K562 (cell line): ENCODE measurements around the gene OBP2A. TPM values are rescaled to one million over a fixed set of nuclear protein-coding genes. Genes with fewer than 3 reads are reported as not detected.

Experiments
- BRCA1 ChIP-seq, 2 experiments: fragments of 450-650 bp in 1 of 2; sonication (generic) in 1 of 2; formaldehyde crosslinking in 1 of 2; IDR thresholded peaks; 2 replicates each; pipeline versions ENCODE4 v1.5.0 to v1.6.1; 2017 to 2020; ENCODE audit warnings: mild to moderate bottlenecking in 1 of 2, missing genetic modification reagents in 1 of 2
- CCNT2 ChIP-seq: IDR thresholded peaks from 2 replicates; pipeline ENCODE4 v1.6.1; 2011; ENCODE audit warnings: borderline replicate concordance, low read depth, mild to moderate bottlenecking, moderate library complexity, mixed read lengths, low read length; ENCODE audit not compliant: insufficient read length; ENCODE audit errors: extremely low read depth
- CHD1 ChIP-seq: fragments of 200-600 bp; sonication (generic); IDR thresholded peaks from one replicate; pipeline ENCODE4 v1.6.1; 2012; ENCODE audit warnings: mild to moderate bottlenecking, moderate library complexity, low read length, inconsistent platforms
- EP300 ChIP-seq: IDR thresholded peaks from 2 replicates; pipeline ENCODE4 v1.6.1; 2012; ENCODE audit warnings: low read length, improper control_type of control experiment
- HDAC8 ChIP-seq: fragments of 450-650 bp; IDR thresholded peaks from 2 replicates; pipeline ENCODE4 v1.6.1; 2016; ENCODE audit warnings: mild to moderate bottlenecking, missing genetic modification characterization, moderate library complexity, missing compliant biosample characterization
- HMGN3 ChIP-seq: IDR thresholded peaks from 2 replicates; pipeline ENCODE4 v1.6.1; 2011; ENCODE audit warnings: borderline replicate concordance, low read depth, mild to moderate bottlenecking, mixed read lengths, low read length; ENCODE audit not compliant: insufficient read length; ENCODE audit errors: extremely low read depth
- LEF1 ChIP-seq: fragments of 450-650 bp; IDR thresholded peaks from 2 replicates; pipeline ENCODE4 v1.6.1; 2016; ENCODE audit warnings: mild to moderate bottlenecking
- MCM5 ChIP-seq: fragments of 450-650 bp; IDR thresholded peaks from 2 replicates; pipeline ENCODE4 v1.6.1; 2016; ENCODE audit warnings: low read depth
- MED1 ChIP-seq: sonication (generic); formaldehyde crosslinking; IDR thresholded peaks from 2 replicates; pipeline ENCODE4 v1.8.1; 2023; ENCODE audit warnings: missing genetic modification reagents, borderline replicate concordance
- NCOA4 ChIP-seq: fragments of 450-650 bp; IDR thresholded peaks from 2 replicates; pipeline ENCODE4 v1.6.1; 2018; ENCODE audit warnings: mild to moderate bottlenecking; ENCODE audit not compliant: partially characterized antibody
- NR2C1 ChIP-seq, 2 experiments: fragments of 450-650 bp; IDR thresholded peaks; 2 replicates each; pipeline ENCODE4 v1.6.1; 2017; ENCODE audit warnings: mild to moderate bottlenecking in 2 of 2, antibody characterized with exemption in 1 of 2, inconsistent platforms in 1 of 2, missing compliant biosample characterization in 1 of 2, missing genetic modification characterization in 1 of 2
- SAFB2 ChIP-seq: fragments of 200-400 bp; formaldehyde crosslinking; IDR thresholded peaks from 2 replicates; pipeline ENCODE4 v1.6.1; 2018; ENCODE audit warnings: borderline replicate concordance, low read length, low read depth, moderate library complexity; ENCODE audit not compliant: severe bottlenecking
- STAT6 ChIP-seq: sonication (generic); formaldehyde crosslinking; IDR thresholded peaks from 2 replicates; pipeline ENCODE4 v1.8.1; 2023; ENCODE audit warnings: mild to moderate bottlenecking, missing genetic modification reagents
- XRCC5 ChIP-seq: fragments of 200-400 bp; formaldehyde crosslinking; IDR thresholded peaks from 2 replicates; pipeline ENCODE4 v1.6.1; 2017; ENCODE audit warnings: low read depth, mild to moderate bottlenecking, low read length
- ZBTB1 ChIP-seq: sonication (generic); formaldehyde crosslinking; IDR thresholded peaks from 2 replicates; pipeline ENCODE4 v1.8.1; 2023; ENCODE audit warnings: missing genetic modification reagents, low read depth, mild to moderate bottlenecking, borderline replicate concordance
- ZFP1 ChIP-seq: fragments of 450-650 bp; formaldehyde crosslinking; IDR thresholded peaks from 2 replicates; pipeline ENCODE4 v1.4.0; 2020; ENCODE audit warnings: mild to moderate bottlenecking, mixed read lengths
- ZNF431 ChIP-seq: sonication (generic); formaldehyde crosslinking; IDR thresholded peaks from 2 replicates; pipeline ENCODE4 v1.8.0; 2022; ENCODE audit warnings: mild to moderate bottlenecking, missing genetic modification reagents
- ZNF609 ChIP-seq: sonication (generic); formaldehyde crosslinking; IDR thresholded peaks from 2 replicates; pipeline ENCODE4 v1.8.1; 2023; ENCODE audit warnings: missing genetic modification reagents, mild to moderate bottlenecking, borderline replicate concordance
- polyA plus RNA-seq, 8 experiments: library from polyadenylated mRNA; depleted of rRNA in 4 of 8; stranded (reverse) in 5 of 8; unstranded in 3 of 8; fragments of >200 nt; fragmentation: Nextera tagmentation in 2 of 8; fragmentation: Illumina TruSeq in 1 of 8; extraction: Ambion mirVana in 2 of 8; extraction: Trizol in 1 of 8; gene quantifications; 2 replicates each; pipeline versions ENCODE4 v1.2.1 to v1.2.3, GENCODE V29; 2011 to 2014; ENCODE audit warnings: inconsistent platforms in 1 of 8, missing spikeins in 1 of 8
- total RNA-seq, 7 experiments: library from RNA; depleted of rRNA in 6 of 7; stranded (reverse); fragments of >200 nt in 6 of 7; fragmentation: Illumina TruSeq in 2 of 7; extraction: Trizol in 2 of 7; gene quantifications; 2 replicates each; pipeline versions ENCODE4 v1.2.1 to v1.2.3, GENCODE V29; 2011 to 2021; ENCODE audit warnings: low replicate concordance in 1 of 7

The OBP2A gene
- total and polyA plus RNA-seq, 9 of the 15 experiments (the other 6 are each of a cell fraction or from before 2014, with no cell fraction given): not detected

- peak; percentile 65; the same call in 1 of the 2 replicates for TF ChIP-seq ZNF609
- no peak for TF ChIP-seq XRCC5
- TF ChIP-seq LEF1: peak; percentile 84
- TF ChIP-seq CCNT2: no peak
- no peak for TF ChIP-seq ZBTB1 (CRISPR knock-in tag)
- TF ChIP-seq BRCA1 (IDR thresholded peaks at IDR 0.05): no peak
- TF ChIP-seq BRCA1 (CRISPR knock-in tag; IDR thresholded peaks at IDR 0.05): no peak
- TF ChIP-seq MCM5: no peak
- no peak for TF ChIP-seq NCOA4
- TF ChIP-seq HDAC8 (tag): no peak
- TF ChIP-seq CHD1: no peak
- no peak for TF ChIP-seq ZFP1 (CRISPR knock-in tag)
- TF ChIP-seq SAFB2: no peak
- TF ChIP-seq HMGN3: peak; percentile 19
- TF ChIP-seq EP300: peak; percentile 45; the same call in 1 of the 2 replicates
- no peak for TF ChIP-seq ZNF431 (CRISPR knock-in tag)
- TF ChIP-seq MED1: no peak
- TF ChIP-seq STAT6: no peak
- TF ChIP-seq NR2C1 (IDR thresholded peaks at IDR 0.05): no peak
- peak; percentile 32; the same call in 1 of the 2 replicates for TF ChIP-seq NR2C1 (tag; IDR thresholded peaks at IDR 0.05)
These were observed 39.4 kb upstream of the OBP2A start (continued) for GRCh38 chr9:135506327-135507103.
